Prostate gland (tissue), 2 donors: ENCODE data around the gene ZNF627.

Source experiments
- CTCF ChIP-seq, 4 experiments: fragments of 200-600 bp in 2 of 4; fragments of 450-650 bp in 2 of 4; sonication (generic) in 2 of 4; IDR thresholded peaks; 1 replicate in 3 of 4; 2 replicates in 1 of 4; pipeline ENCODE4 v1.5.1; 2016 to 2019; ENCODE audit warnings: antibody characterized with exemption in 4 of 4, mild to moderate bottlenecking in 2 of 4, moderate library complexity in 2 of 4
- POLR2A ChIP-seq: fragments of 450-650 bp; IDR thresholded peaks from one replicate; pipeline ENCODE4 v1.6.1; 2016; ENCODE audit warnings: antibody characterized with exemption, mild to moderate bottlenecking

- no peak for TF ChIP-seq CTCF (IDR thresholded peaks at IDR 0.05)
- no peak for TF ChIP-seq POLR2A
Measured at GRCh38 chr19:11617180-11618062, 20.1 kb downstream of the ZNF627 start.
